HL-60 (cell line): ENCODE measurements around the gene CLDN1.

ENCODE experiments used
- DNase-seq, 2 experiments: peaks; one replicate each; pipeline ENCODE4 v3.0.0-alpha.2; 2010 to 2020; ENCODE audit warnings: low read depth in 1 of 2, low spot score in 1 of 2
- H3K27ac ChIP-seq: fragments of 250-450 bp; sonication (Bioruptor Pico); replicated peaks from 2 replicates; pipeline ENCODE4 v1.5.1; 2020; ENCODE audit warnings: mild to moderate bottlenecking, moderate library complexity
- H3K27me3 ChIP-seq: fragments of 250-450 bp; sonication (Bioruptor Pico); 2 replicates; pipeline ENCODE4 v1.5.1; 2021; ENCODE audit warnings: mild to moderate bottlenecking, moderate library complexity; ENCODE audit not compliant: insufficient read depth, poor library complexity, severe bottlenecking
- H3K4me3 ChIP-seq: replicated peaks from 2 replicates; pipeline ENCODE4 v1.5.1; 2011; ENCODE audit warnings: mild to moderate bottlenecking, control low read depth, low read length; ENCODE audit not compliant: insufficient read depth
- CTCF ChIP-seq: IDR thresholded peaks from one replicate; pipeline ENCODE4 v1.5.1; 2011; ENCODE audit warnings: low read length, control low read depth, inconsistent platforms; ENCODE audit not compliant: insufficient read depth
- GABPA ChIP-seq: IDR thresholded peaks from 2 replicates; pipeline ENCODE4 v1.6.1; 2012; ENCODE audit warnings: low read depth
- POLR2AphosphoS5 ChIP-seq: IDR thresholded peaks from 2 replicates; pipeline ENCODE4 v1.6.1; 2012; ENCODE audit warnings: low read depth
- REST ChIP-seq: IDR thresholded peaks from 2 replicates; pipeline ENCODE4 v1.6.1; 2012; ENCODE audit warnings: low read depth; ENCODE audit not compliant: insufficient replicate concordance
- SPI1 ChIP-seq: IDR thresholded peaks from 2 replicates; pipeline ENCODE4 v1.6.1; 2012; ENCODE audit warnings: low read depth, mild to moderate bottlenecking, borderline replicate concordance

CLDN1 gene

GRCh38 chr3:190345878-190346277, 23.6 kb upstream of the CLDN1 start:
- no peak for DNase-seq
- no peak overlapping the region for H3K4me3 ChIP-seq
- no peaks in the 10 kb centered on the region for H3K27me3 ChIP-seq
- no peak for TF ChIP-seq CTCF
- no peak for TF ChIP-seq GABPA
- TF ChIP-seq SPI1 = no peak
- TF ChIP-seq POLR2AphosphoS5 = no peak
- no peak for TF ChIP-seq REST
- no peak overlapping the region for H3K27ac ChIP-seq

- no peak for DNase-seq
- no peak overlapping the region for H3K4me3 ChIP-seq
- no peaks in the 10 kb centered on the region for H3K27me3 ChIP-seq
- TF ChIP-seq CTCF = no peak
- no peak for TF ChIP-seq REST
- no peak for TF ChIP-seq GABPA
- no peak for TF ChIP-seq POLR2AphosphoS5
- TF ChIP-seq SPI1 = no peak
- no peak overlapping the region for H3K27ac ChIP-seq
Observed at GRCh38 chr3:190345027-190345821, 23.0 kb upstream of the CLDN1 start.

GRCh38 chr3:190340071-190340470, 17.8 kb upstream of the CLDN1 start:
- no peak for DNase-seq
- no peak for TF ChIP-seq POLR2AphosphoS5
- no peak for TF ChIP-seq GABPA
- no peak for TF ChIP-seq CTCF
- no peak overlapping the region for H3K4me3 ChIP-seq
- H3K27me3 ChIP-seq = no peaks in the 10 kb centered on the region
- no peak overlapping the region for H3K27ac ChIP-seq

- Histone ChIP-seq H3K27me3 (no peaks in the 10 kb centered on the region), H3K27ac (no peak overlapping the region), H3K4me3 (no peak overlapping the region)
- no peak for DNase-seq
- TF ChIP-seq SPI1 = no peak
- TF ChIP-seq POLR2AphosphoS5 = no peak
- no peak for TF ChIP-seq GABPA
- no peak for TF ChIP-seq CTCF
- TF ChIP-seq REST = no peak
Observed at GRCh38 chr3:190339130-190339529, 16.9 kb upstream of the CLDN1 start.
